Natural killer cell (primary cell): ENCODE results near the gene MXD1. TPM values are rescaled to one million over a fixed set of nuclear protein-coding genes. Genes with fewer than 3 reads are reported as not detected.
"Not testable (repeated sequence)": the region's sequence is repeated elsewhere in the genome, so short reads cannot be mapped to it uniquely, and the experiment has no call there.

Experiments used
- ATAC-seq, 3 donors: fragments of 150-1000 bp in 2 of 3; fragments of 200-7000 bp in 1 of 3; cut with Tn5 transposase; 1 replicate in 1 of 3; 2 replicates in 2 of 3; pipeline ENCODE4 v1.10.0; 2021; ENCODE audit warnings: mild to moderate bottlenecking in 2 of 3, moderate library complexity in 2 of 3
- DNase-seq, 2 donors: peaks; one replicate each; pipeline versions ENCODE4 v3.0.0 to v3.0.0-alpha.2; 2013 to 2021; ENCODE audit warnings: mixed read lengths in 1 of 2
- H3K27ac ChIP-seq: one replicate; pipeline ENCODE4 v1.5.1; 2013; ENCODE audit warnings: mild to moderate bottlenecking, low read length
- H3K27me3 ChIP-seq: one replicate; pipeline ENCODE4 v1.6.1; 2013; ENCODE audit warnings: low read length; ENCODE audit not compliant: control insufficient read depth, insufficient read depth
- H3K36me3 ChIP-seq: one replicate; pipeline ENCODE4 v1.6.1; 2013; ENCODE audit warnings: low read length; ENCODE audit not compliant: control insufficient read depth, insufficient read depth
- H3K4me1 ChIP-seq: one replicate; pipeline ENCODE4 v1.6.1; 2013; ENCODE audit warnings: low read length; ENCODE audit not compliant: control insufficient read depth, insufficient read depth
- H3K4me3 ChIP-seq: one replicate; pipeline ENCODE4 v1.5.1; 2013; ENCODE audit warnings: low read length
- H3K9me3 ChIP-seq: one replicate; pipeline ENCODE4 v1.6.1; 2013; ENCODE audit warnings: low read length; ENCODE audit not compliant: control insufficient read depth, insufficient read depth
- H3K27ac Mint-ChIP-seq, 2 donors: one replicate each; pipeline ENCODE4 v1.8.0; 2022; ENCODE audit warnings: mild to moderate bottlenecking in 2 of 2, mixed read lengths in 2 of 2, moderate library complexity in 1 of 2
- H3K27me3 Mint-ChIP-seq, 2 donors: one replicate each; pipeline ENCODE4 v1.8.0; 2022; ENCODE audit warnings: low read depth in 2 of 2, mixed read lengths in 2 of 2
- H3K36me3 Mint-ChIP-seq: one replicate; pipeline ENCODE4 v1.8.0; 2022; ENCODE audit warnings: mixed read lengths
- H3K4me1 Mint-ChIP-seq, 2 donors: one replicate each; pipeline ENCODE4 v1.8.0; 2022; ENCODE audit warnings: mixed read lengths in 2 of 2
- H3K4me3 Mint-ChIP-seq: one replicate; pipeline ENCODE4 v1.8.0; 2022; ENCODE audit warnings: mild to moderate bottlenecking, moderate library complexity, mixed read lengths
- H3K9me3 Mint-ChIP-seq, 2 donors: one replicate each; pipeline ENCODE4 v1.8.0; 2022; ENCODE audit warnings: mixed read lengths in 2 of 2
- WGBS: methylation state at CpG from one replicate; pipeline ENCODE4 v1.1.7; 2013; ENCODE audit warnings: missing lambda C conversion rate; ENCODE audit not compliant: insufficient coverage; 5-methylcytosine and 5-hydroxymethylcytosine counted together
- intact Hi-C: fragments of 100-400 bp; cut with micrococcal nuclease; formaldehyde crosslinking; loops from one replicate; pipeline ENCODE4 v1.14.2; 2022
- total RNA-seq, 4 donors: library from RNA; stranded (reverse); fragments of 120-200 nt in 1 of 4; gene quantifications; one replicate each; pipeline versions ENCODE4 v1.2.3 to v1.2.4, GENCODE V29; 2013 to 2022
- TF ChIP-seq, protein P1 (sequence below): fragments of 200-600 bp; IDR thresholded peaks from one replicate; pipeline ENCODE4 v1.8.0; 2022; ENCODE audit warnings: antibody characterized with exemption

The MXD1 gene
- total RNA-seq, 3 donors from 2014 or later (not counting 1 experiment from before 2014, with no cell fraction given): 63.0 to 165 (median 112) TPM

DNA sequence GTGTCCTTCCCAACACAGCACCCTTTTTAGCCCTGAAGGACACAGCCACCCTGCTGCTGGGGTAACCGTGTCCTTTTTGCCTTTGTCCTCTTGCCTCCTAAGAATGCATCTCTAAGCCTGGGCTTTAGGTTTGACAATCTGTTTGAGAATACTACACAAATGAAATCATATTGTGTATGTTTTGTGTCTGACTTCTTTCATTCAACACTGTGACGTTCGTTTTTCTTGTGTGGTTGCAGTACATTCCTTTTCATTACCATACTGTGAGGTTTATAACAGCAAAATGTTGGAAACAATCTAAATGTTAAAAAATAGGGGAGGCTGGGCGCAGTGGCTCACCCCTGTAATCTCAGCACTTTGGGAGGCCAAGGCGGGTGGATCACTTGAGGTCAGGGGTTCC is 35.3 kb downstream of the MXD1 start:
- no peak overlapping the region for H3K27ac Mint-ChIP-seq
- peaks cover 34% of the 10 kb centered on the region for H3K4me1 ChIP-seq
- ATAC-seq: no peak

DNA sequence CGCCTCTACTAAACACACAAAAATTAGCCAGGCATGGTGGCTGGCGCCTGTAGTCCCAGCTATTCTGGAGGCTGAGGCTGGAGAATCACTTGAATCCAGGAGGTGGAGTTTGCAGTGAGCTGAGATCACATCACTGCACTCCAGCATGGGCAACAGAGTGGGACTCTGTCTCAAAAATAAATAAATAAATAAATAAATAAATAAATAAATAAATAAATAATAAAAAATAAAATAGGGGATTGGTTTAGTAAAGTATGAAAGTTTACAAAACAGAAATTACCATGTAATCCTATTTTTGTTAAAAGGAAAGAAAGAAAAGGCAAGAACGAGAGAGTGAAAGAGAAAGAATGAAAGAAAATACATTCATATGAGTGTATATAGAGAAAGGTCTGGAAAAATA is 35.8 kb downstream of the MXD1 start:
- H3K4me3 Mint-ChIP-seq, H3K9me3 ChIP-seq, H3K27ac ChIP-seq, H3K36me3 Mint-ChIP-seq, H3K27me3 Mint-ChIP-seq, H3K27me3 ChIP-seq, intact Hi-C loops, H3K36me3 ChIP-seq, H3K4me3 ChIP-seq, H3K27ac Mint-ChIP-seq, H3K9me3 Mint-ChIP-seq, ATAC-seq, DNase-seq: not testable (repeated sequence)
- peaks cover 25 to 30% of the 10 kb centered on the region in 2 donors for H3K4me1 Mint-ChIP-seq
- peaks cover 30% of the 10 kb centered on the region for H3K4me1 ChIP-seq
- 86% methylated on average over 2 of the region's 3 CpGs for WGBS

More for the DNA sequence above, 35.3 kb downstream of the MXD1 start:
- Histone ChIP-seq H3K36me3 (no peaks in the 10 kb centered on the region), H3K27ac (no peak overlapping the region), H3K9me3 (no peaks in the 10 kb centered on the region), H3K27me3 (no peaks in the 10 kb centered on the region), H3K4me3 (no peak overlapping the region)
- peaks cover 29 to 34% of the 10 kb centered on the region in 2 donors for H3K4me1 Mint-ChIP-seq
- no peaks in the 10 kb centered on the region for H3K36me3 Mint-ChIP-seq
- H3K4me3 Mint-ChIP-seq: no peak overlapping the region
- WGBS: 94% methylated on average over 3 of the region's 5 CpGs
- H3K9me3 Mint-ChIP-seq: no peaks in the 10 kb centered on the region
- TF ChIP-seq, protein P1, sequence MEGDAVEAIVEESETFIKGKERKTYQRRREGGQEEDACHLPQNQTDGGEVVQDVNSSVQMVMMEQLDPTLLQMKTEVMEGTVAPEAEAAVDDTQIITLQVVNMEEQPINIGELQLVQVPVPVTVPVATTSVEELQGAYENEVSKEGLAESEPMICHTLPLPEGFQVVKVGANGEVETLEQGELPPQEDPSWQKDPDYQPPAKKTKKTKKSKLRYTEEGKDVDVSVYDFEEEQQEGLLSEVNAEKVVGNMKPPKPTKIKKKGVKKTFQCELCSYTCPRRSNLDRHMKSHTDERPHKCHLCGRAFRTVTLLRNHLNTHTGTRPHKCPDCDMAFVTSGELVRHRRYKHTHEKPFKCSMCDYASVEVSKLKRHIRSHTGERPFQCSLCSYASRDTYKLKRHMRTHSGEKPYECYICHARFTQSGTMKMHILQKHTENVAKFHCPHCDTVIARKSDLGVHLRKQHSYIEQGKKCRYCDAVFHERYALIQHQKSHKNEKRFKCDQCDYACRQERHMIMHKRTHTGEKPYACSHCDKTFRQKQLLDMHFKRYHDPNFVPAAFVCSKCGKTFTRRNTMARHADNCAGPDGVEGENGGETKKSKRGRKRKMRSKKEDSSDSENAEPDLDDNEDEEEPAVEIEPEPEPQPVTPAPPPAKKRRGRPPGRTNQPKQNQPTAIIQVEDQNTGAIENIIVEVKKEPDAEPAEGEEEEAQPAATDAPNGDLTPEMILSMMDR: no peak
- H3K27me3 Mint-ChIP-seq: peaks cover under 1% of the 10 kb centered on the region in 2 donors
- no peak for DNase-seq
- intact Hi-C loops: no loop called here

DNA sequence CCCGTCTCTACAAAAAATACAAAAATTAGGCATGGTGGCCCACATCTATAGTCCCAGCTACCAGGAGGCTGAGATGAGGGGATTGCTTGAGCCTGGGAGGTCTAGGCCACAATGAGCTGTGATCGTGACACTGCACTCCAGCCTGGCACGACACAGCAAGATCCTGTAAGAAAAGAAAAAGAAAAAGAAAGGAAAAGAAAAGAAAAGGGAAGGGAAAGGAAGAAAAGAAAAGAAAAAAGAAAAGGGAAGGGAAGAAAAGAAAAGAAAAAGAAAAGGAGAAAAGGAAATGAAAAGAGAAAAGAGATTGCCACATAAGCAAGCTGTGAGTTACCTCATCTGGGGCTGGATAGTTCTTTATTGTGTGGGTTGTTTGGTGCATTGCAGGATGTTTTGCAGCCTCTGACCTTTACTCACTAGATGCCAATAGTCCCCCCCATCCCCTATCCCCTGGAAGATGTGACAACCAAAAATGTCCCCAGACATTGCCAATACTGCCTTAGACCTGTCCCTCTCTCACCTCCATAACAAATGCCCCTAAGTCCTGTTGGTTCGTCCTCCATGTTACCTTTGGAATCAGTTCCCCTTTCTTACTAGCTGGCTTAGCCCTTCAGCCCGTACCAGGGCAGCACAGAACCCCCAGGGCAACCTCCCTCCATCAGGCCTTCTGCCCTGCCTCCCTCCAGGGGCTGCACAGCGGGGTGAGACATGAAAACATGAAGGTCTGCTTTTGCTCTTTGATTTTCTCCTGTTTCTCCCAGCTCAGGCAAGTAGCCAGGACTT is 37.6 kb downstream of the MXD1 start:
- no peak overlapping the region for H3K27ac ChIP-seq
- TF ChIP-seq, protein P1: no peak

DNA sequence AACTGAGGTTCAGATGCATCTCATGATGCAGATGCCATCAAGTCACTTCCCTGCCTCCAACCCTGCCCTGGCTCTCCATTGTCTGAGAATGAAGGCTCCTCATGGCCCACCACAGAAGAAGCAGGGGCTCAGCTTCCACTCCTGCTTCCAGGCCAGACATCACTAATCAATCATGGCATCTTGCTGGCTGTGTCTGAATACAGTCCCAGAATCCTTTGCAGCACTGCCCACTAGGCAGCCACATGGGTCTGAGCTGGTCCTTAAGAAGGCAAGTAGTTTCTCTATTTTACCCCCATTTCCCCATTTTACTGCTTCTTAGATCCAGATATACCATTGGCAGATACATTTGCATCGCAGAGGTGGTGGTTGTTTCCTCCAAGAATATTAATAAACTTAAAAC is 39.2 kb downstream of the MXD1 start:
- no peak overlapping the region for H3K27ac Mint-ChIP-seq
- Histone ChIP-seq H3K4me3 (no peak overlapping the region), H3K4me1 (peaks cover 9% of the 10 kb centered on the region), H3K9me3 (no peaks in the 10 kb centered on the region), H3K27me3 (no peaks in the 10 kb centered on the region), H3K36me3 (no peaks in the 10 kb centered on the region), H3K27ac (no peak overlapping the region)
- H3K4me3 Mint-ChIP-seq: no peak overlapping the region
- no peak for DNase-seq
- no peaks in the 10 kb centered on the region for H3K36me3 Mint-ChIP-seq
- no peaks in the 10 kb centered on the region for H3K9me3 Mint-ChIP-seq
- intact Hi-C loops: no loop called here
- TF ChIP-seq, protein P1: no peak
- H3K4me1 Mint-ChIP-seq: peaks cover 5 to 12% of the 10 kb centered on the region in 2 donors
- 100% methylated on average over 1 of the region's 1 CpG for WGBS
- ATAC-seq: no peak
- peaks cover 7 to 13% of the 10 kb centered on the region in 2 donors for H3K27me3 Mint-ChIP-seq

More for the DNA sequence above, 37.6 kb downstream of the MXD1 start:
- H3K36me3 ChIP-seq: no peaks in the 10 kb centered on the region
- H3K27me3 ChIP-seq: no peaks in the 10 kb centered on the region
- no peaks in the 10 kb centered on the region for H3K9me3 Mint-ChIP-seq
- H3K36me3 Mint-ChIP-seq: no peaks in the 10 kb centered on the region
- H3K4me3 Mint-ChIP-seq: no peak overlapping the region
- intact Hi-C loops: no loop called here
- 87% methylated on average over 6 of the region's 6 CpGs for WGBS
- ATAC-seq: no peak
- no peak overlapping the region for H3K27ac Mint-ChIP-seq
- no peak overlapping the region for H3K4me3 ChIP-seq
- H3K4me1 Mint-ChIP-seq: peaks cover 6 to 14% of the 10 kb centered on the region in 2 donors
- H3K27me3 Mint-ChIP-seq: peaks cover 7 to 13% of the 10 kb centered on the region in 2 donors
- peaks cover 14% of the 10 kb centered on the region for H3K4me1 ChIP-seq
- no peaks in the 10 kb centered on the region for H3K9me3 ChIP-seq
- no peak for DNase-seq
